HS-27A (cell line): ENCODE measurements around the gene SNAP91.
"Not testable (repeated sequence)": the region's sequence is repeated elsewhere in the genome, so short reads cannot be mapped to it uniquely, and the experiment has no call there.

Source experiments
- DNase-seq: peaks from one replicate; pipeline ENCODE4 v3.0.0-alpha.2; 2012; ENCODE audit warnings: low read depth, missing footprints

SNAP91 gene

GRCh38 chr6:83633149-83633548 is 75.8 kb downstream of the SNAP91 start:
- no peak for DNase-seq

- not testable (repeated sequence) for DNase-seq
Measured at GRCh38 chr6:83629908-83630307, 79.0 kb downstream of the SNAP91 start.

- DNase-seq = no peak
Measured at GRCh38 chr6:83615025-83615999, 93.6 kb downstream of the SNAP91 start.

GRCh38 chr6:83613378-83613777 is 95.5 kb downstream of the SNAP91 start:
- DNase-seq = no peak

- no peak for DNase-seq
Measured at GRCh38 chr6:83609248-83609647, 99.7 kb downstream of the SNAP91 start.

GRCh38 chr6:83605517-83605916 is 103.4 kb downstream of the SNAP91 start:
- DNase-seq = no peak

GRCh38 chr6:83603551-83603950 is 105.3 kb downstream of the SNAP91 start:
- no peak for DNase-seq

- DNase-seq = no peak
Measured at GRCh38 chr6:83601119-83601518, 107.8 kb downstream of the SNAP91 start.

GRCh38 chr6:83600459-83600858 is 108.4 kb downstream of the SNAP91 start:
- DNase-seq = no peak

- no peak for DNase-seq
Measured at GRCh38 chr6:83597511-83597910, 111.4 kb downstream of the SNAP91 start.

GRCh38 chr6:83597051-83597450 is 111.8 kb downstream of the SNAP91 start:
- no peak for DNase-seq

GRCh38 chr6:83594941-83595340 is 114.0 kb downstream of the SNAP91 start:
- DNase-seq = no peak

GRCh38 chr6:83593395-83593785 is 115.5 kb downstream of the SNAP91 start:
- no peak for DNase-seq

- DNase-seq = no peak
Measured at GRCh38 chr6:83592770-83593394, 116.0 kb downstream of the SNAP91 start.

GRCh38 chr6:83590416-83590815 is 118.5 kb downstream of the SNAP91 start:
- DNase-seq = no peak

- DNase-seq = no peak
Measured at GRCh38 chr6:83589076-83589475, 119.8 kb downstream of the SNAP91 start.

- no peak for DNase-seq
Measured at GRCh38 chr6:83578057-83578456, 130.8 kb downstream of the SNAP91 start.

- no peak for DNase-seq
Measured at GRCh38 chr6:83574783-83575182, 134.1 kb downstream of the SNAP91 start.

GRCh38 chr6:83571663-83572185 is 137.2 kb downstream of the SNAP91 start:
- not testable (repeated sequence) for DNase-seq

- DNase-seq = no peak
Measured at GRCh38 chr6:83558975-83559374, 149.9 kb downstream of the SNAP91 start.

- no peak for DNase-seq
Measured at GRCh38 chr6:83556871-83557270, 152.0 kb downstream of the SNAP91 start.

- DNase-seq = not testable (repeated sequence)
Measured at GRCh38 chr6:83551748-83552147, 157.2 kb downstream of the SNAP91 start.

- DNase-seq = not testable (repeated sequence)
Measured at GRCh38 chr6:83550482-83550881, 158.4 kb downstream of the SNAP91 start.
